Neuronal stem cell (in vitro differentiated cells): Measurements from ENCODE around the gene COLEC11.

Source experiments
- DNase-seq: peaks from one replicate; pipeline ENCODE4 v3.0.0-alpha.2; 2013; ENCODE audit warnings: low spot score
- H2AFZ ChIP-seq: one replicate; pipeline ENCODE4 v1.6.1; 2013; ENCODE audit warnings: mild to moderate bottlenecking, low read length, inconsistent platforms
- H2AK5ac ChIP-seq: 2 replicates; pipeline ENCODE4 v1.6.1; 2013; ENCODE audit warnings: low read depth, mild to moderate bottlenecking, inconsistent platforms, low read length, moderate library complexity, mixed read lengths
- H2BK120ac ChIP-seq: 2 replicates; pipeline ENCODE4 v1.6.1; 2013; ENCODE audit warnings: low read depth, mild to moderate bottlenecking, inconsistent platforms, low read length, moderate library complexity, mixed read lengths
- H2BK12ac ChIP-seq: one replicate; pipeline ENCODE4 v1.6.1; 2013; ENCODE audit warnings: low read length, inconsistent platforms
- H2BK15ac ChIP-seq: 2 replicates; pipeline ENCODE4 v1.6.1; 2013; ENCODE audit warnings: mild to moderate bottlenecking, low read length, inconsistent platforms, mixed read lengths
- H2BK5ac ChIP-seq: one replicate; pipeline ENCODE4 v1.6.1; 2013; ENCODE audit warnings: inconsistent platforms, mild to moderate bottlenecking, low read length, moderate library complexity
- H3K14ac ChIP-seq: one replicate; pipeline ENCODE4 v1.6.1; 2013; ENCODE audit warnings: low read length, inconsistent platforms
- H3K18ac ChIP-seq: 2 replicates; pipeline ENCODE4 v1.6.1; 2013; ENCODE audit warnings: low read length, inconsistent platforms
- H3K23ac ChIP-seq: 2 replicates; pipeline ENCODE4 v1.6.1; 2013; ENCODE audit warnings: low read depth, mild to moderate bottlenecking, mixed read lengths, low read length, inconsistent platforms; ENCODE audit not compliant: poor library complexity
- H3K27ac ChIP-seq: replicated peaks from 3 replicates; pipeline ENCODE4 v1.5.1; 2013; ENCODE audit warnings: low read length, inconsistent platforms
- H3K27me3 ChIP-seq, 3 experiments: 2 replicates each; pipeline ENCODE4 v1.6.1; 2013; ENCODE audit warnings: low read length in 3 of 3, mild to moderate bottlenecking in 2 of 3, inconsistent platforms in 1 of 3, low read depth in 1 of 3, mixed read lengths in 1 of 3, moderate library complexity in 1 of 3; ENCODE audit not compliant: control insufficient read depth in 3 of 3, insufficient read depth in 3 of 3
- H3K36me3 ChIP-seq, 2 donors: replicated peaks in 1 of 2; 2 replicates each; pipeline ENCODE4 v1.6.1; 2013; ENCODE audit warnings: low read length in 2 of 2; ENCODE audit not compliant: control insufficient read depth in 2 of 2, insufficient read depth in 2 of 2
- H3K4ac ChIP-seq: 2 replicates; pipeline ENCODE4 v1.6.1; 2013; ENCODE audit warnings: inconsistent platforms, mild to moderate bottlenecking, low read length, moderate library complexity
- H3K4me1 ChIP-seq, 2 donors: 1 replicate in 1 of 2; 2 replicates in 1 of 2; pipeline ENCODE4 v1.6.1; 2013; ENCODE audit warnings: low read length in 2 of 2, low read depth in 1 of 2; ENCODE audit not compliant: control insufficient read depth in 2 of 2, insufficient read depth in 1 of 2
- H3K4me2 ChIP-seq: one replicate; pipeline ENCODE4 v1.6.1; 2013; ENCODE audit warnings: mild to moderate bottlenecking, low read length, inconsistent platforms; ENCODE audit not compliant: insufficient read depth, poor library complexity, severe bottlenecking
- H3K4me3 ChIP-seq, 2 donors: 2 replicates each; pipeline ENCODE4 v1.5.1; 2013; ENCODE audit warnings: low read length in 2 of 2, mild to moderate bottlenecking in 2 of 2, inconsistent platforms in 1 of 2, moderate library complexity in 1 of 2
- H3K79me1 ChIP-seq: one replicate; pipeline ENCODE4 v1.6.1; 2013; ENCODE audit warnings: low read depth, mild to moderate bottlenecking, inconsistent platforms, low read length, moderate library complexity
- H3K9ac ChIP-seq: one replicate; pipeline ENCODE4 v1.6.1; 2013; ENCODE audit warnings: mild to moderate bottlenecking, low read depth, low read length, inconsistent platforms; ENCODE audit not compliant: poor library complexity
- H3K9me3 ChIP-seq, 2 donors: replicated peaks in 1 of 2; 2 replicates each; pipeline versions ENCODE3 to v1.6.1; 2013; ENCODE audit warnings: low read length in 2 of 2, mild to moderate bottlenecking in 2 of 2, inconsistent platforms in 1 of 2, low read depth in 1 of 2, mixed read lengths in 1 of 2, moderate library complexity in 1 of 2; ENCODE audit not compliant: control insufficient read depth in 2 of 2, insufficient read depth in 1 of 2
- H4K8ac ChIP-seq: one replicate; pipeline ENCODE4 v1.6.1; 2013; ENCODE audit warnings: low read depth, mild to moderate bottlenecking, inconsistent platforms, low read length, moderate library complexity
- H4K91ac ChIP-seq: one replicate; pipeline ENCODE4 v1.6.1; 2013; ENCODE audit warnings: low read length, low read depth, mild to moderate bottlenecking, inconsistent platforms; ENCODE audit not compliant: poor library complexity
- WGBS, 2 donors: extraction: QIAGEN DNeasy Blood & Tissue Kit; methylation state at CpG; one replicate each; pipeline ENCODE4 v1.1.7; 2013; ENCODE audit warnings: missing lambda C conversion rate in 2 of 2, mixed read lengths in 1 of 2; ENCODE audit not compliant: insufficient read length in 2 of 2, insufficient replicate concordance in 1 of 2; ENCODE audit errors: extremely low coverage in 2 of 2; 5-methylcytosine and 5-hydroxymethylcytosine counted together

Gene COLEC11

DNA sequence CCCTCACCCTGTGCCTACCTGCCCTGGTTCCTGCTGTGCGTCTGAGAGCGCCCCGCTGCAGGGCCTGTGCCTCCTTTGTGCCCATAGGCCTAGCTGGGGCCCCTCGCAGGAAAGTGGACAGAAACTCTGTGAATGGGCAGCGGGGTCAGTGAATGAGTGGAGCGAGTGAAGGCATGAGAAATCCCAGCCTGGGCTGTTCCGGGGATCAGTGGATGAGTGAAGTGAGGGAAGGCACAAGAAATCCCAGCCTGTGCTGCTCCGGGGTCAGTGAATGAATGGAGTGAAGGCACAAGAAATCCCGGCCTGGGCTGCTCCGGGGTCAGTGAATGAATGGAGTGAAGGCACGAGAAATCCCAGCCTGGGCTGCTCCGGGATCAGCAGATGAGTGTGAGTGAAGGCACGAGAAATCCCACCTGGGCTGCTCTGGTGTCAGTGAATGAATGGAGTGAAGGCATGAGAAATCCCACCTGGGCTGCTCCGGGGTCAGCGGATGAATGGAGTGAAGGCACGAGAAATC, 2.0 kb downstream of the COLEC11 start:
- peak overlapping the region; percentile 70 for H2BK5ac ChIP-seq
- no peak for DNase-seq
- H2BK120ac ChIP-seq = no peak overlapping the region
- H3K79me1 ChIP-seq = no peaks in the 10 kb centered on the region
- H2BK15ac ChIP-seq = no peak overlapping the region
- peak overlapping the region; percentile 54 for H2AK5ac ChIP-seq
- H3K4me3 ChIP-seq = no peak overlapping the region
- H3K4me2 ChIP-seq = no peak overlapping the region
- no peak overlapping the region for H2BK12ac ChIP-seq
- H3K18ac ChIP-seq = no peak overlapping the region
- H3K4ac ChIP-seq = no peak overlapping the region
- H2AFZ ChIP-seq = no peak overlapping the region
- no peak overlapping the region for H4K8ac ChIP-seq
- no peak overlapping the region for H3K9ac ChIP-seq
- H3K27me3 ChIP-seq = no peaks in the 10 kb centered on the region
- no peak overlapping the region for H3K14ac ChIP-seq
- H3K36me3 ChIP-seq = no peaks in the 10 kb centered on the region
- H3K23ac ChIP-seq = no peak overlapping the region
- no peak overlapping the region for H4K91ac ChIP-seq
- H3K4me1 ChIP-seq = peaks cover 0 to 8% of the 10 kb centered on the region in 2 donors
- H3K9me3 ChIP-seq = no peaks in the 10 kb centered on the region
- peak overlapping the region; percentile 45 for H3K27ac ChIP-seq
- no CpG with 5 or more reads among the region's 16 CpGs for WGBS, 2 donors

DNA sequence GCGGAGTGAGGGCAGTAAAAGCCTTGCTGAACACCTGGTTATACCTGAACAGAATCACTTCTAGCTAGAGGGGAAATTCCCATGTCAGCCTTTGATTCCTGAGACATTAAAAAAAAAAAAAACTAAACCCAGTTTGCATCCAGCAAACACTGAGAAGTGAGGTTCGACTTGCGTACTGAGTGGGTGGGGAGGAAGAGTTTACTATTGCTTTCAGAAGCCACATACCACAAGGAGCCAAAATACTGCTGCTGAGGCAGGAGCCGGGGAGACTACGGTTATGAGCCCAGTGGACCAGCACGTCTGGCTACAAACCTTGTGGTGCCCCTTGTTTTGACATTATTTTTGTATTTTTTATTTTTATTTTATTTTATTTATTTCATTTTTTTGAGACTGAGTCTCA, 2.7 kb downstream of the COLEC11 start:
- Histone ChIP-seq H3K9ac (no peak overlapping the region), H3K4me3 (no peak overlapping the region), H3K4ac (no peak overlapping the region), H4K91ac (no peak overlapping the region), H3K14ac (no peak overlapping the region), H3K27me3 (no peaks in the 10 kb centered on the region), H3K4me2 (no peak overlapping the region), H3K79me1 (no peaks in the 10 kb centered on the region), H2BK120ac (no peak overlapping the region), H2BK12ac (no peak overlapping the region), H2BK15ac (no peak overlapping the region), H2AK5ac (no peak overlapping the region), H3K18ac (no peak overlapping the region), H3K27ac (peak overlapping the region; percentile 45), H2AFZ (no peak overlapping the region), H3K4me1 (peaks cover 0 to 8% of the 10 kb centered on the region in 2 donors), H3K36me3 (no peaks in the 10 kb centered on the region), H4K8ac (no peak overlapping the region), H2BK5ac (no peak overlapping the region), H3K9me3 (no peaks in the 10 kb centered on the region), H3K23ac (no peak overlapping the region)
- WGBS, 2 donors = no CpG with 5 or more reads among the region's 6 CpGs
- no peak for DNase-seq

DNA sequence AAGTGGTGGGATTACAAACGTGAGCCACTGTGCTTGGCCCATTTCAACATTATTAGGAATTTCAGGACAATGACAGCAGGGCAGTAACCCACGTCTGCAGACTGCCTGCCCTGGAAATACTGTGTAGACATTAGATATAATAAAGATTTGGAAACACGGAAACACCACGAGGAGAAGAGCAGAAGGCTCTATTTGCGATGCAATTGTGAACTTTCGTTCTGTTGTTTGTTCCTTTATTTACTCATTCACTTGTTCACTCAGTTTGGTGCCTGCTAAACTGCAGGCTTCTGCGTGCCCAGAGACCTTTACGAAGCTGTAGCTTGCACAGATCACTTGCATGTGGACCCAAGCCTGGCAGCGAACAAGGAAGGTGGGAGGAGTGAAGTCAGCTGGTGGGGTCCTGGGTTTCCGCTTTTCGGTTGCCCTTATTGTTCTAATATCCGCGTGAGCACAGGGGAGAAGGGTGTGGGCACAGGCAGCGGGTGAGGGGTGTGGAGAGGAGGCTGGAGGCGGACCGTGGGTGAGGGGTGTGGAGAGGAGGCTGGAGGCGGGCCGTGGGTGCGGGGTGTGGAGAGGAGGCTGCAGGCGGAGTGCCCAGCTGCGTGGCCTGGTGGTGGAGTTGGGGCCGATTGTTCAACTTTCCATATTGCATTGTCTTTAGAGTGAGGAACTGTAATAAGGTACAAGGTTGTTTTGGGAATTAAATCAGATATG, 3.4 kb downstream of the COLEC11 start:
- Histone ChIP-seq H4K8ac (no peak overlapping the region), H3K9me3 (no peaks in the 10 kb centered on the region), H3K4me2 (no peak overlapping the region), H3K9ac (no peak overlapping the region), H3K36me3 (no peaks in the 10 kb centered on the region), H3K4me1 (peaks cover 0 to 8% of the 10 kb centered on the region in 2 donors), H3K27ac (no peak overlapping the region), H3K4me3 (no peak overlapping the region), H3K4ac (no peak overlapping the region), H3K18ac (peak overlapping the region; percentile 68), H2AFZ (peak overlapping the region; percentile 45), H3K23ac (peak overlapping the region; percentile 26), H3K27me3 (no peaks in the 10 kb centered on the region), H2BK12ac (no peak overlapping the region), H2BK15ac (no peak overlapping the region), H3K79me1 (no peaks in the 10 kb centered on the region), H2BK5ac (no peak overlapping the region), H2BK120ac (no peak overlapping the region), H4K91ac (no peak overlapping the region), H3K14ac (no peak overlapping the region), H2AK5ac (no peak overlapping the region)
- DNase-seq = no peak
- no CpG with 5 or more reads among the region's 22 CpGs for WGBS, 2 donors

DNA sequence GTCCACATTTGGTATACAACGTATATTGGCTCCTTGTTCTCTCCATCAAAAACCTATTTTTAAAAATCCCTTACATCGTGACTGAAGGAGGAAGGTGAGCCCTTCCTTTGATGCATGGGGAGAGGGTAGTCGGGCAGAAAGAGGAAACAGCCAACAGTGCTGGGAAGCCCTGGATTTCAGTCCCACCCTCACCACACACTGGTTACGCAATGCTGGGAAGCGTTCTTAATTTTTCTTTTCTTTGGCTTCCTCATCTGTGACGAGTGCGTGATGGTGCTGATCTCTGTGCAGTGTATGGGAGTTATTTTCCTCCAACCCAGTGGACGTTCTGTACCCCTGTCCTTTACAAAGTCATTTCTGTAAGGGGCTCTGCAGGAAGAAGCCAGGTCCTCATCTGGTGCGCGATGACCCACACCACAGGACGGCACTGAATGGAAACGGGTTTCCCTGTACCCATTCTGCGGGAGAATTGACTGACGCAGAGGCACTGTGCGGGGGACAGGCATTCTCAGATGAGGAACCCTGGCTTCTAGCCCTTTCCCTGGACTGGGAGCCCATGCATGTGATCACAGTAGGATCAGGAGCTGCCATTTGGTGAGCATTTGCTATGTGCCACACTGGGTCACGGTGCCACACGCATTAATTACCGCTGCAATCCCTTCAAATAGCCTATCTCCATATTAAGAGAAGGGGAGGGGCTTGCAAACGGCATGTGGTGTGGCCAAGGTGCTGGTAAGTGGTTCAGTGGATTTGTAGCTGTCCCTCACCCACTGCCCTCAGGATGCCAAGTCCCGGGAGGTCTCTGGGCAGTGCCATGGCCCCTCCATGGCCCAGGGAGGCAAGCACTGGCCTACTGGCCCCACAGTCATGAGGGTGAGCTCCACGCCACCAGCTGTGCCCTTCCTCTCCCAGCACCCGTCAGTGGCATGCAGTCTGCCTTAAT, 4.3 kb downstream of the COLEC11 start:
- Histone ChIP-seq H3K27me3 (no peaks in the 10 kb centered on the region), H3K9me3 (no peaks in the 10 kb centered on the region), H3K18ac (no peak overlapping the region), H2BK120ac (no peak overlapping the region), H2BK5ac (no peak overlapping the region), H3K4me3 (peak overlapping the region in 1 of 2 donors; percentile 45), H3K36me3 (no peaks in the 10 kb centered on the region), H3K27ac (no peak overlapping the region), H3K9ac (no peak overlapping the region), H3K23ac (no peak overlapping the region), H3K4ac (no peak overlapping the region), H2AFZ (no peak overlapping the region), H3K4me2 (no peak overlapping the region), H2BK15ac (no peak overlapping the region), H2AK5ac (no peak overlapping the region), H3K14ac (no peak overlapping the region), H4K91ac (no peak overlapping the region), H3K4me1 (peaks cover 0 to 8% of the 10 kb centered on the region in 2 donors), H4K8ac (no peak overlapping the region), H3K79me1 (no peaks in the 10 kb centered on the region), H2BK12ac (no peak overlapping the region)
- WGBS, 2 donors = no CpG with 5 or more reads among the region's 22 CpGs
- no peak for DNase-seq
